Measurements from ENCODE around the gene ZDHHC14. TPM values are rescaled to one million over a fixed set of nuclear protein-coding genes. Genes with fewer than 3 reads are reported as not detected.

ZDHHC14 gene
- total RNA-seq, 2 donors from 2014 or later: 13.0 to 19.1 TPM

DNA sequence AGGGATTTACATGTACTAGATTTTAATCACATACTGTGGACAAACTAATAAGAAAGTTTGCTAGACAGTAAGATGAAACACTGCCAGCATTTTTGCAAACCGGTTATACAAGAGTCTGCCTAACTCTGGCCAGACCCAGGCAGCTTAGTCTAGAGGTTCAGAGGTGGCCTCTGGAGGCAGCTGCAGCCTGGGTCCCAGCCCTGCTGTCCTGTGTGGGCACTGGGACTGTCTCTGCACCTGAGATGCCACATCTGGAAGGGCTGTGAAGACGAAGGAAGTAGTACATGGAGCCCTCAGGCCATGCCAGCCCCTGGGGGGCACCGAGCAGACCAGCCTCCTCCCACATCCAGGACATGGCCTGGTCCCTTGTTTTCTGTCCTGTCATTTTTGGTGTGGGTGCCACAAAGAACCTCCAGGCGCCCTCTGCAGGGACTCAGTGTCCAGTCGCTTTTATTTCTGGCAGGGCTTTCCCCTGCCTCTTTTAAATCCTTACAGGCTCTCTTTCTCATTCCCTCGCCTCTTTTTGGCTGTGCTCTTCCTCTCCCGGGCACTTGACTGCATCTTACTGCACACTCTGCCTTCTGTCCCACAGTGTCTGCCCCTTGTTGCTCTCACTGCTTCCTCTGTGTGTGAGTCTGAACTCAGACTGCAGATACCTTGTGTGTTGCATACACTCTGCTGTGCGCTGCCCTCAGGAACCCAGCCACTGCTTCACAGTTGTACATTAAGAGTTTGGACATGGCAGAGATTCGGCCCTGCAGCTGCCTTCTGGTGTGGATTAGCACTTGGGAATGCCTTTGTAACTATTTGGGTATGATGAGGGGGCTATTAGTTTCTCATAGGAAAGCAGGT lies 216.7 kb downstream of the ZDHHC14 start:
- DNase-seq (ENCODE audit: low spot score): peak; percentile 61
- TF ChIP-seq, protein P1, sequence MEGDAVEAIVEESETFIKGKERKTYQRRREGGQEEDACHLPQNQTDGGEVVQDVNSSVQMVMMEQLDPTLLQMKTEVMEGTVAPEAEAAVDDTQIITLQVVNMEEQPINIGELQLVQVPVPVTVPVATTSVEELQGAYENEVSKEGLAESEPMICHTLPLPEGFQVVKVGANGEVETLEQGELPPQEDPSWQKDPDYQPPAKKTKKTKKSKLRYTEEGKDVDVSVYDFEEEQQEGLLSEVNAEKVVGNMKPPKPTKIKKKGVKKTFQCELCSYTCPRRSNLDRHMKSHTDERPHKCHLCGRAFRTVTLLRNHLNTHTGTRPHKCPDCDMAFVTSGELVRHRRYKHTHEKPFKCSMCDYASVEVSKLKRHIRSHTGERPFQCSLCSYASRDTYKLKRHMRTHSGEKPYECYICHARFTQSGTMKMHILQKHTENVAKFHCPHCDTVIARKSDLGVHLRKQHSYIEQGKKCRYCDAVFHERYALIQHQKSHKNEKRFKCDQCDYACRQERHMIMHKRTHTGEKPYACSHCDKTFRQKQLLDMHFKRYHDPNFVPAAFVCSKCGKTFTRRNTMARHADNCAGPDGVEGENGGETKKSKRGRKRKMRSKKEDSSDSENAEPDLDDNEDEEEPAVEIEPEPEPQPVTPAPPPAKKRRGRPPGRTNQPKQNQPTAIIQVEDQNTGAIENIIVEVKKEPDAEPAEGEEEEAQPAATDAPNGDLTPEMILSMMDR (IDR thresholded peaks at IDR 0.05): peak in 1 of 2 donors; percentile 73
- Histone ChIP-seq H3K4me3 (no peak overlapping the region), H3K4me1 (peaks cover 0 to 8% of the 10 kb centered on the region in 2 donors), H3K9me3 (no peaks in the 10 kb centered on the region), H3K27ac (no peak overlapping the region), H3K36me3 (no peaks in the 10 kb centered on the region), H3K27me3 (no peaks in the 10 kb centered on the region)

DNA sequence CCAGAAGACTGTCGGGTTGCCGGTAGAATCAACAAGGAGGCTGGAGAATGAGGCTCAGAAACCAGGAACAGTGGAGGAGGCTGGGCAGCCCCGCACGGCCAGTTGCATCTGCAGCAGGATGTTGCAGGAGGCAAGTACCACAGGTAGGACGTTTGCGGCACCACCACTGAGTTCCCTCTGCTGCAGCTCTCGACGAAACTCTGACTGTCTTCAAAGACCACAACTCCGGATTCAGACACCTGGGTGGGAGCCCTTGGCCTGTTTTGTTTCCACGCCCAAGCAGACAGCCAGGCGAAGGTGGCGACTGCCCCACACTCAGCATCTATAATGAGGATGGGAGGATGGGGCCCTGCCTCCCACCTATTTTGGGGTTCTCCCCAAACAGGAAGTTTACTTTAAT lies 218.2 kb downstream of the ZDHHC14 start:
- no peak overlapping the region for H3K27ac ChIP-seq
- H3K27me3 ChIP-seq: no peaks in the 10 kb centered on the region
- no peaks in the 10 kb centered on the region for H3K36me3 ChIP-seq
- H3K9me3 ChIP-seq: no peaks in the 10 kb centered on the region
- TF ChIP-seq, protein P1 (IDR thresholded peaks at IDR 0.05): no peak
- peaks cover 0 to 8% of the 10 kb centered on the region in 2 donors for H3K4me1 ChIP-seq
- peak; percentile 42 for DNase-seq (ENCODE audit: low spot score)
- H3K4me3 ChIP-seq: no peak overlapping the region

DNA sequence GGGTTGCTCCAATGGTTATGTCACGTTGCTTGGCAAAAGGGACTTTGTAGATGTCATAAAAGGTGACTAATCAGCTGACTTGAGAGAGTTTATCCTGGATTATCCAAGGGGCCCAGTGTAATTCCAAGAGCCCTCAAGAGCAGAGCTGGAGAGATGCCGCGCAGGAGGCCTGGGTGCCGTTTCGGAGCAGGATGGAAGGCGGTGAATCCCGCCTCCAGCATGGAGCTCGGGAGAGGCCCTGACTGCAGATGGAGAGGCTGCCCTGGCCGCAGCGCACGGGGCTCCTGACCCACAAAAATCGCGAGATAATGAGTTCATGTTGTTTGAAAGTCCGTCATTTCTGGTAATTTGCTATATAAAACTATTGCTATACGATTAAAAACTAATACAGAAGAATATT lies 219.8 kb downstream of the ZDHHC14 start:
- TF ChIP-seq, protein P1 (IDR thresholded peaks at IDR 0.05): no peak
- Histone ChIP-seq H3K27me3 (no peaks in the 10 kb centered on the region), H3K27ac (no peak overlapping the region), H3K4me1 (peaks cover 0 to 8% of the 10 kb centered on the region in 2 donors), H3K4me3 (no peak overlapping the region), H3K9me3 (no peaks in the 10 kb centered on the region), H3K36me3 (no peaks in the 10 kb centered on the region)
- DNase-seq (ENCODE audit: low spot score): peak; percentile 18

DNA sequence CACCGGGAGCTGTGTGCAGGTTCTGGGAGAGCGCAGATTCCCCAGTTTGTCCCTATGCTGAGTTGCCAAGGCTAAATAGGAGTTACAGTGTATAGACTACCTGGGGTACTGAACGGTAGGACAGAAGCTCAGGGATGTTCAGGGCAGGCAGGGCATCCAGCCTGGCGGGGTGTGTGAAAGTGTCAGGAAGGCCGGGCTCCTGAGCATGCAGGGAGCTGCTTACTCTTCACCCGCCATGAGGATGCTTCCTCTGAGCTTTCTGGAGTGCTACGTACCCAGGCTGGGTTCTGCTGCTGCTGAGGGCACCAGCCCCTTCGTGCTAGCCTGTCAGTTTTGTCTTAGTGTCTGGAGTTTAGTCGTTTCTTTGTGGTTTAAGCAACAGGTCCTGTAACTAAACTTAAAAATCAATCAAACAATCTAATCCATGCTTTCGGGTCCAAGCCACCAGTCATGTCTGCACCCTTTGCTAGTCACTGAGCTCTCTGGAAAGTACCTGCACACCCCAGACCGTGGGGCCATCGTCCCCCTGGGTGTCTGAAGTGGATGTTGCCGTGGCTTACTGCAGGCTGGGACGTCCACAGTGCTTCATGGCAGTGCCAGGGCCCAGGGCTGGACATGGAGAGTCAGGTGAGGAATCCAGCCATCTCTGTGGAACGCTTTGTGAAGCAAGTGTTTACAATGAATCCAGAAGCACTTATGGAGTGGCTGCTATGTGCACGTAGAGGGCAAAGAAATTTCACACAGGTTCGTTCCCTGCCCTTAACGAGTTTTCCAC lies 221.7 kb downstream of the ZDHHC14 start:
- TF ChIP-seq, protein P1 (IDR thresholded peaks at IDR 0.05): no peak
- no peak for DNase-seq (ENCODE audit: low spot score)
- H3K36me3 ChIP-seq: no peaks in the 10 kb centered on the region
- H3K4me3 ChIP-seq: no peak overlapping the region
- H3K27ac ChIP-seq: no peak overlapping the region
- H3K9me3 ChIP-seq: no peaks in the 10 kb centered on the region
- H3K27me3 ChIP-seq: no peaks in the 10 kb centered on the region
- H3K4me1 ChIP-seq: peaks cover 0 to 4% of the 10 kb centered on the region in 2 donors

DNA sequence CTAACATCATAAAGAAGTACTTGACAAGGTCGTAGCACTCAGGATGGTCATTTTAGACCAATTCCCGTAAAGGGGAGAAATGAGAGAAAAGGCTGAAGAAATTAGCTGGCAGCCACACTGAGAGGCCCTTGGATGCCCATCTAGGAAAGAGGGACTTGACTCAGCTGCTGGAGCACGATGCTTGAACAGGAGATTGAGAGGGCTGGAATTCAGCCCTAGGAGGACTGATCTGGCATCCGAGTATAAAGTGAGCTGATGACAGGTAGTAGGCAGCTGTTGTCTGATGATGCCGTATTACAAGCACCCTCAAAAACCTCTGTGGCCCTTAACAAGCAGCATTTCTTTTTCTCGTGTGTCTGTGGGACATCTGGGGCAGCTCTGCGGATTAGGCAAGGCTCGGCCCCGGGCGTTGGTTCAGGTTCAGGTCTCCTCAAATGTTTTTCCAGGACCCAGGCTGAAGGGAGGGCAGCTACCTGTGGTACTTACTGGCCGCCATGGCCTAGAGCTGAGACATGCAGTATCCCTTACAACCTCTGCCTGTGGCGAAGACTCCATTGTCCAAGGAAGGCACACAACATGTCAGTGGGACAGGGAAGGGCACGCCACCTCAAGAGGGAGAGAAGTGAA lies 222.4 kb downstream of the ZDHHC14 start:
- no peak for DNase-seq (ENCODE audit: low spot score)
- Histone ChIP-seq H3K4me3 (no peak overlapping the region), H3K4me1 (peaks cover 0 to under 1% of the 10 kb centered on the region in 2 donors), H3K9me3 (no peaks in the 10 kb centered on the region), H3K27ac (no peak overlapping the region), H3K27me3 (no peaks in the 10 kb centered on the region), H3K36me3 (no peaks in the 10 kb centered on the region)
- TF ChIP-seq, protein P1 (IDR thresholded peaks at IDR 0.05): no peak
